ENCODE results near the gene NOP53. TPM values are rescaled to one million over a fixed set of nuclear protein-coding genes. Genes with fewer than 3 reads are reported as not detected.
"Not testable (repeated sequence)": the region's sequence is repeated elsewhere in the genome, so short reads cannot be mapped to it uniquely, and the experiment has no call there.

NOP53 gene
- total RNA-seq, 5 donors from 2014 or later (not counting 1 experiment from before 2014, with no cell fraction given): 832 to 1,046 (median 935) TPM

DNA sequence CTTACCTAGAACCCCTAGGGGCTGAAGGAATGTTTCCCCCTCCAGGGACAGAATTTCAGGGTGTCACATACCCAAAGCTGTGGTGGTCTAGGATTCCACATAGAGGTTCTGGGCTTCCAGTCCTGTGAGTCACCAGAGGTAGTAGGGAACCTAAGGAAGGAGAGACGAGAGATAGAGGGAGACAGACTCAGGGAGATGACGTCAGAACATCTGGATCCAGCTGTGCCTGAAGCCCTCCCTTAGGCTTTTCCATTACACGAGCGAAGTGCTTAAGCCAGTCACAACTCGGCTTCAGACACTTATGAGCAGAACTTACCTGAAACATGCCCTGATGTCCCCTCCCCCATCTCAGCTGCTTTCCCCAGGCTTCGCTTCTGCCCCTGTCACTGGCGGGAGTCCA lies 21.3 kb downstream of the NOP53 start:
- H3K4me1 Mint-ChIP-seq: peaks cover 0 to 12% (median 10%) of the 10 kb centered on the region in 3 donors
- H3K27me3 Mint-ChIP-seq: no peaks in the 10 kb centered on the region
- 95% methylated on average over 5 of the region's 7 CpGs for WGBS (ENCODE audit: insufficient coverage)
- Histone ChIP-seq H3K27ac (ENCODE audit: low read length) (no peak overlapping the region), H3K36me3 (ENCODE audit: control insufficient read depth in 2 of 2, extremely low read depth in 1 of 2, insufficient read depth in 1 of 2, low read length in 1 of 2) (no peaks in the 10 kb centered on the region), H3K4me1 (ENCODE audit: control insufficient read depth in 1 of 2, extremely low read depth in 1 of 2, insufficient read depth in 2 of 2, low read length in 2 of 2) (peaks cover 0 to 2% of the 10 kb centered on the region in 2 experiments), H3K4me3 (ENCODE audit: control insufficient read depth in 1 of 2, extremely low read depth in 1 of 2, low read length in 1 of 2) (no peak overlapping the region), H3K27me3 (replicated peaks in 1 of 2; ENCODE audit: control insufficient read depth in 2 of 2, extremely low read depth in 1 of 2, insufficient read depth in 2 of 2, low read length in 1 of 2) (peaks cover 0 to 6% of the 10 kb centered on the region in 2 experiments), H3K9me3 (no peaks in the 10 kb centered on the region)
- ATAC-seq (replicated peaks in 1 of 4) (no peak), DNase-seq (no peak)
- H3K27ac Mint-ChIP-seq: no peak overlapping the region
- H3K9me3 Mint-ChIP-seq: no peaks in the 10 kb centered on the region
- H3K4me3 Mint-ChIP-seq: no peak overlapping the region
- ChIA-PET POLR2A (interaction anchor here in 1 of 2 donors (0.6 kb wide), 1 partner anchor 1165 kb away, joined by 9 read pairs; no protein-coding TSS in a partner anchor), CTCF (no interaction called here)
- no peaks in the 10 kb centered on the region for H3K36me3 Mint-ChIP-seq

- no peak overlapping the region for H3K27ac Mint-ChIP-seq
- no peaks in the 10 kb centered on the region for H3K36me3 Mint-ChIP-seq
- peaks cover 0 to 6% of the 10 kb centered on the region in 2 experiments for H3K27me3 ChIP-seq (replicated peaks in 1 of 2; ENCODE audit: control insufficient read depth in 2 of 2, extremely low read depth in 1 of 2, insufficient read depth in 2 of 2, low read length in 1 of 2)
- H3K36me3 ChIP-seq (ENCODE audit: control insufficient read depth in 2 of 2, extremely low read depth in 1 of 2, insufficient read depth in 1 of 2, low read length in 1 of 2): no peaks in the 10 kb centered on the region
- H3K27ac ChIP-seq (ENCODE audit: low read length): no peak overlapping the region
- peaks cover 0 to 12% (median 10%) of the 10 kb centered on the region in 3 donors for H3K4me1 Mint-ChIP-seq
- no peak overlapping the region for H3K4me3 Mint-ChIP-seq
- ChIA-PET CTCF (interaction anchor here (0.6 to 1.1 kb wide), 3 partner anchors 17 to 1546 kb away, joined by 3 read pairs; no protein-coding TSS in a partner anchor), POLR2A (interaction anchor here in 1 of 2 donors (0.6 kb wide), 1 partner anchor 1165 kb away, joined by 9 read pairs; no protein-coding TSS in a partner anchor)
- no peak for DNase-seq
- H3K9me3 Mint-ChIP-seq: no peaks in the 10 kb centered on the region
- peaks cover 0 to 2% of the 10 kb centered on the region in 2 experiments for H3K4me1 ChIP-seq (ENCODE audit: control insufficient read depth in 1 of 2, extremely low read depth in 1 of 2, insufficient read depth in 2 of 2, low read length in 2 of 2)
- H3K9me3 ChIP-seq: no peaks in the 10 kb centered on the region
- ATAC-seq (replicated peaks in 1 of 4): no peak
- no peaks in the 10 kb centered on the region for H3K27me3 Mint-ChIP-seq
- 0% methylated on average over 1 of the region's 2 CpGs for WGBS (ENCODE audit: insufficient coverage)
- no peak overlapping the region for H3K4me3 ChIP-seq (ENCODE audit: control insufficient read depth in 1 of 2, extremely low read depth in 1 of 2, low read length in 1 of 2)
Observed at GRCh38 chr19:47767349-47767748, 22.0 kb downstream of the NOP53 start.

DNA sequence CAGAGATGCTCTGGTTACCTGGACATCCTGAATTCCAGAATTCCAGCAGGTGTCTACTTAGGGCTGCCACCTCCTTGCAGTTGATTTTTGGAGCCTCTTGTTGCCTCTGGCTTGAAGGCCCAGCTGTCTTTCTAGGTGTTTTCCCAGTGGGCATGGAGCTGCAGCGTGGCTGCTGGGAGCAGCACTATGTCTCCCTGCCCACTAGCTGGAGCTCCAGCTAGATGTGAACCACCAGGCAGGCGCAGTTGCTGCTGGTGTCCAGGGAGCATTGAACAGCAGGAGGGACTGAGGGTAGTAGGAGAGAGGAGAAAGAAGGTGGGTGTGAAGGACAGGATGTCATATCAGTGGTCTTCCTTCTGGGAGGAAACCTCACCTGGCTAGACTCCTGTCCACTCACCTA lies 23.3 kb downstream of the NOP53 start:
- H3K4me1 Mint-ChIP-seq: peaks cover 0 to 12% (median 10%) of the 10 kb centered on the region in 3 donors
- ATAC-seq (replicated peaks in 1 of 4) (no peak), DNase-seq (no peak)
- Histone ChIP-seq H3K36me3 (ENCODE audit: control insufficient read depth in 2 of 2, extremely low read depth in 1 of 2, insufficient read depth in 1 of 2, low read length in 1 of 2) (no peaks in the 10 kb centered on the region), H3K9me3 (no peaks in the 10 kb centered on the region), H3K4me1 (ENCODE audit: control insufficient read depth in 1 of 2, extremely low read depth in 1 of 2, insufficient read depth in 2 of 2, low read length in 2 of 2) (peaks cover 0 to 2% of the 10 kb centered on the region in 2 experiments), H3K4me3 (ENCODE audit: control insufficient read depth in 1 of 2, extremely low read depth in 1 of 2, low read length in 1 of 2) (no peak overlapping the region), H3K27me3 (replicated peaks in 1 of 2; ENCODE audit: control insufficient read depth in 2 of 2, extremely low read depth in 1 of 2, insufficient read depth in 2 of 2, low read length in 1 of 2) (peaks cover 0 to 6% of the 10 kb centered on the region in 2 experiments), H3K27ac (ENCODE audit: low read length) (no peak overlapping the region)
- no peaks in the 10 kb centered on the region for H3K27me3 Mint-ChIP-seq
- ChIA-PET CTCF (interaction anchor here in 1 of 2 donors (1.1 kb wide), 1 partner anchor 21 kb away, joined by 3 read pairs; no protein-coding TSS in a partner anchor), POLR2A (no interaction called here)
- H3K36me3 Mint-ChIP-seq: no peaks in the 10 kb centered on the region
- H3K9me3 Mint-ChIP-seq: no peaks in the 10 kb centered on the region
- no peak overlapping the region for H3K4me3 Mint-ChIP-seq
- no peak overlapping the region for H3K27ac Mint-ChIP-seq
- 57% methylated on average over 1 of the region's 2 CpGs for WGBS (ENCODE audit: insufficient coverage)

- ChIA-PET CTCF (no interaction called here), POLR2A (no interaction called here)
- Histone ChIP-seq H3K27ac (ENCODE audit: low read length) (no peak overlapping the region), H3K9me3 (no peaks in the 10 kb centered on the region), H3K36me3 (ENCODE audit: control insufficient read depth in 2 of 2, extremely low read depth in 1 of 2, insufficient read depth in 1 of 2, low read length in 1 of 2) (no peaks in the 10 kb centered on the region), H3K4me1 (ENCODE audit: control insufficient read depth in 1 of 2, extremely low read depth in 1 of 2, insufficient read depth in 2 of 2, low read length in 2 of 2) (peaks cover 0 to 2% of the 10 kb centered on the region in 2 experiments), H3K4me3 (ENCODE audit: control insufficient read depth in 1 of 2, extremely low read depth in 1 of 2, low read length in 1 of 2) (no peak overlapping the region), H3K27me3 (replicated peaks in 1 of 2; ENCODE audit: control insufficient read depth in 2 of 2, extremely low read depth in 1 of 2, insufficient read depth in 2 of 2, low read length in 1 of 2) (peaks cover 0 to 6% of the 10 kb centered on the region in 2 experiments)
- WGBS (ENCODE audit: insufficient coverage): 85% methylated on average over 2 of the region's 3 CpGs
- Mint-ChIP-seq H3K4me3 (no peak overlapping the region), H3K27ac (no peak overlapping the region), H3K9me3 (no peaks in the 10 kb centered on the region), H3K27me3 (no peaks in the 10 kb centered on the region), H3K4me1 (peaks cover 0 to 12% (median 10%) of the 10 kb centered on the region in 3 donors), H3K36me3 (no peaks in the 10 kb centered on the region)
- no peak for ATAC-seq (replicated peaks in 1 of 4)
- DNase-seq: no peak
Observed at GRCh38 chr19:47769534-47769933, 24.2 kb downstream of the NOP53 start.

- H3K36me3 Mint-ChIP-seq; ATAC-seq (replicated peaks in 1 of 4); H3K27me3 Mint-ChIP-seq; H3K36me3 ChIP-seq (ENCODE audit: control insufficient read depth in 2 of 2, extremely low read depth in 1 of 2, insufficient read depth in 1 of 2, low read length in 1 of 2); H3K4me1 ChIP-seq (ENCODE audit: control insufficient read depth in 1 of 2, extremely low read depth in 1 of 2, insufficient read depth in 2 of 2, low read length in 2 of 2); H3K9me3 Mint-ChIP-seq; H3K4me3 Mint-ChIP-seq; CTCF ChIA-PET; H3K9me3 ChIP-seq; H3K4me3 ChIP-seq (ENCODE audit: control insufficient read depth in 1 of 2, extremely low read depth in 1 of 2, low read length in 1 of 2); H3K27ac ChIP-seq (ENCODE audit: low read length); H3K27ac Mint-ChIP-seq; DNase-seq; POLR2A ChIA-PET; H3K27me3 ChIP-seq (replicated peaks in 1 of 2; ENCODE audit: control insufficient read depth in 2 of 2, extremely low read depth in 1 of 2, insufficient read depth in 2 of 2, low read length in 1 of 2): not testable (repeated sequence)
- H3K4me1 Mint-ChIP-seq: peaks cover 0 to 12% (median 10%) of the 10 kb centered on the region in 3 donors
- 69% methylated on average over 5 of the region's 6 CpGs for WGBS (ENCODE audit: insufficient coverage)
Observed at GRCh38 chr19:47771291-47771690, 25.9 kb downstream of the NOP53 start.

- H3K27ac Mint-ChIP-seq: no peak overlapping the region
- no peak overlapping the region for H3K27ac ChIP-seq (ENCODE audit: low read length)
- no peak for DNase-seq
- no peaks in the 10 kb centered on the region for H3K9me3 Mint-ChIP-seq
- ChIA-PET CTCF (no interaction called here), POLR2A (no interaction called here)
- peaks cover 6 to 8% of the 10 kb centered on the region in 2 donors for H3K36me3 ChIP-seq (ENCODE audit: control insufficient read depth in 2 of 2, extremely low read depth in 1 of 2, insufficient read depth in 1 of 2, low read length in 1 of 2)
- H3K27me3 Mint-ChIP-seq: no peaks in the 10 kb centered on the region
- H3K36me3 Mint-ChIP-seq: peaks cover 9% of the 10 kb centered on the region
- peaks cover 24 to 35% (median 35%) of the 10 kb centered on the region in 3 donors for H3K4me1 Mint-ChIP-seq
- H3K27me3 ChIP-seq (replicated peaks in 1 of 2; ENCODE audit: control insufficient read depth in 2 of 2, extremely low read depth in 1 of 2, insufficient read depth in 2 of 2, low read length in 1 of 2): no peaks in the 10 kb centered on the region
- H3K4me3 Mint-ChIP-seq: peak overlapping the region in 2 of 3 donors; percentile 41 to 95
- no CpG with 5 or more reads among the region's 4 CpGs for WGBS (ENCODE audit: insufficient coverage)
- H3K9me3 ChIP-seq: no peaks in the 10 kb centered on the region
- no peak for ATAC-seq (replicated peaks in 1 of 4)
- H3K4me3 ChIP-seq (ENCODE audit: control insufficient read depth in 1 of 2, extremely low read depth in 1 of 2, low read length in 1 of 2): no peak overlapping the region
- peaks cover 0 to 36% of the 10 kb centered on the region in 2 experiments for H3K4me1 ChIP-seq (ENCODE audit: control insufficient read depth in 1 of 2, extremely low read depth in 1 of 2, insufficient read depth in 2 of 2, low read length in 2 of 2)
Observed at GRCh38 chr19:47776568-47776967, 31.2 kb downstream of the NOP53 start.

All from T-cell (primary cell).